SU-DHL-6 (cell line): ENCODE results near the gene GRXCR2.

Experiments
- CTCF ChIP-seq: fragments of 200-600 bp; sonication (generic); IDR thresholded peaks from one replicate; pipeline ENCODE4 v1.5.1; 2017; ENCODE audit warnings: antibody characterized with exemption, mild to moderate bottlenecking, low read length, moderate library complexity; ENCODE audit not compliant: insufficient read depth, poor library complexity, severe bottlenecking
- EZH2phosphoT487 ChIP-seq: fragments of 200-600 bp; sonication (generic), shearing (Covaris generic); conservative IDR thresholded peaks from 2 replicates; pipeline ENCODE4 v1.6.1; 2018; ENCODE audit warnings: mild to moderate bottlenecking, antibody characterized with exemption, low read length, moderate library complexity, mixed read lengths

GRCh38 chr5:145906401-145906800 lies 33.6 kb upstream of the GRXCR2 start:
- TF ChIP-seq CTCF = no peak
- no peak for TF ChIP-seq EZH2phosphoT487
